ENCODE data around the gene RAB3IL1.

RAB3IL1 gene

GRCh38 chr11:61952882-61953281 lies 35.5 kb upstream of the RAB3IL1 start:
- DNase-seq (ENCODE audit: low spot score) = no peak

- DNase-seq (ENCODE audit: low spot score) = no peak
Observed at GRCh38 chr11:61951484-61952135, 34.2 kb upstream of the RAB3IL1 start.

GRCh38 chr11:61950035-61950547 lies 32.7 kb upstream of the RAB3IL1 start, which contains the start of gene BEST1:
BEST1 (plus strand) TSS chr11:61950351; CDS start chr11:61951807, 1,456 bp downstream.
- DNase-seq (ENCODE audit: low spot score) = no peak

GRCh38 chr11:61949169-61950034 lies 32.0 kb upstream of the RAB3IL1 start:
- peak; percentile 64 for DNase-seq (ENCODE audit: low spot score)

GRCh38 chr11:61948505-61948904 lies 31.1 kb upstream of the RAB3IL1 start:
- DNase-seq (ENCODE audit: low spot score) = no peak

GRCh38 chr11:61947486-61948210 lies 30.3 kb upstream of the RAB3IL1 start:
- peak; percentile 81 for DNase-seq (ENCODE audit: low spot score)

GRCh38 chr11:61946894-61947293 lies 29.5 kb upstream of the RAB3IL1 start:
- DNase-seq (ENCODE audit: low spot score) = no peak

GRCh38 chr11:61945191-61945590 lies 27.8 kb upstream of the RAB3IL1 start:
- no peak for DNase-seq (ENCODE audit: low spot score)

GRCh38 chr11:61940466-61940865 lies 23.1 kb upstream of the RAB3IL1 start:
- DNase-seq (ENCODE audit: low spot score) = no peak

- no peak for DNase-seq (ENCODE audit: low spot score)
Observed at GRCh38 chr11:61935861-61936260, 18.5 kb upstream of the RAB3IL1 start.

- no peak for DNase-seq (ENCODE audit: low spot score)
Observed at GRCh38 chr11:61930933-61931332, 13.6 kb upstream of the RAB3IL1 start.

- DNase-seq (ENCODE audit: low spot score) = no peak
Observed at GRCh38 chr11:61928606-61929005, 11.2 kb upstream of the RAB3IL1 start.

- DNase-seq (ENCODE audit: low spot score) = no peak
Observed at GRCh38 chr11:61927501-61927900, 10.1 kb upstream of the RAB3IL1 start.

- DNase-seq (ENCODE audit: low spot score) = no peak
Observed at GRCh38 chr11:61926235-61926634, 8.9 kb upstream of the RAB3IL1 start.

GRCh38 chr11:61925736-61926135 lies 8.4 kb upstream of the RAB3IL1 start:
- DNase-seq (ENCODE audit: low spot score) = no peak

- no peak for DNase-seq (ENCODE audit: low spot score)
Observed at GRCh38 chr11:61924064-61924455, 6.7 kb upstream of the RAB3IL1 start.

- no peak for DNase-seq (ENCODE audit: low spot score)
Observed at GRCh38 chr11:61923166-61924063, 6.0 kb upstream of the RAB3IL1 start.

GRCh38 chr11:61922539-61922938 lies 5.2 kb upstream of the RAB3IL1 start:
- peak; percentile 2 for DNase-seq (ENCODE audit: low spot score)

GRCh38 chr11:61921446-61921845 lies 4.1 kb upstream of the RAB3IL1 start:
- DNase-seq (ENCODE audit: low spot score) = no peak

- no peak for DNase-seq (ENCODE audit: low spot score)
Observed at GRCh38 chr11:61919705-61920631, 2.6 kb upstream of the RAB3IL1 start.
